ENCODE measurements around the gene CDC27. TPM values are rescaled to one million over a fixed set of nuclear protein-coding genes. Genes with fewer than 3 reads are reported as not detected.
"Not testable (repeated sequence)": the region's sequence is repeated elsewhere in the genome, so short reads cannot be mapped to it uniquely, and the experiment has no call there.

Gene CDC27
- total RNA-seq, 1 experiment from 2014 or later = 95.9 TPM

DNA sequence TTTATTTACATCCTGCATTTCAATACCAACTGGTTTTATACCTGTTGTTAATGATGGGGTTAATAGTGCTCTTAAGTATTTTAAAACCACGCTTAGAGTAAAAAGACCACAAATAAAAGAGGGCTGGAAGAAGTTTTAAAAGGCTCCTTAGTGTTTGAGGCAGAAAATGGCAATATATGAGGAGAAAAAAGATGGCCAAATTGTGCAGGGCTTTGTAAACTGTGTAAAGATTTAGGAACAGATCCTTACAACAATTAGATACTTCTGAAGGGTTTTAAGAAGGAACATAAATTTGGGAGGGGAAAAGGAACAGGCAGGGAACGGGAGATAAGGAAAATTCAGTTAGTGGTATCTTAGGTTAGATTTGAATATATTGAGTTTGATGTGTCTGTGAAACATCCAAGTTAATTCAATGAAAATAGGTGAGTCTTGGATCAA, 12.7 kb downstream of the CDC27 start:
- Histone ChIP-seq H3K4me1 (ENCODE audit: insufficient read depth, low read length, poor library complexity, severe bottlenecking) (no peaks in the 10 kb centered on the region), H3K27ac (ENCODE audit: low read depth, low read length, poor library complexity, severe bottlenecking) (no peak overlapping the region), H3K4me3 (ENCODE audit: low read depth, low read length, poor library complexity, severe bottlenecking) (no peak overlapping the region), H3K27me3 (replicated peaks; ENCODE audit: insufficient read depth, low read depth, low read length, poor library complexity) (no peaks in the 10 kb centered on the region), H3K9me3 (ENCODE audit: low read depth, low read length, poor library complexity, severe bottlenecking) (no peaks in the 10 kb centered on the region), H3K36me3 (ENCODE audit: insufficient read depth, low read length, poor library complexity, severe bottlenecking) (peaks cover 6% of the 10 kb centered on the region)
- TF ChIP-seq, protein P1, sequence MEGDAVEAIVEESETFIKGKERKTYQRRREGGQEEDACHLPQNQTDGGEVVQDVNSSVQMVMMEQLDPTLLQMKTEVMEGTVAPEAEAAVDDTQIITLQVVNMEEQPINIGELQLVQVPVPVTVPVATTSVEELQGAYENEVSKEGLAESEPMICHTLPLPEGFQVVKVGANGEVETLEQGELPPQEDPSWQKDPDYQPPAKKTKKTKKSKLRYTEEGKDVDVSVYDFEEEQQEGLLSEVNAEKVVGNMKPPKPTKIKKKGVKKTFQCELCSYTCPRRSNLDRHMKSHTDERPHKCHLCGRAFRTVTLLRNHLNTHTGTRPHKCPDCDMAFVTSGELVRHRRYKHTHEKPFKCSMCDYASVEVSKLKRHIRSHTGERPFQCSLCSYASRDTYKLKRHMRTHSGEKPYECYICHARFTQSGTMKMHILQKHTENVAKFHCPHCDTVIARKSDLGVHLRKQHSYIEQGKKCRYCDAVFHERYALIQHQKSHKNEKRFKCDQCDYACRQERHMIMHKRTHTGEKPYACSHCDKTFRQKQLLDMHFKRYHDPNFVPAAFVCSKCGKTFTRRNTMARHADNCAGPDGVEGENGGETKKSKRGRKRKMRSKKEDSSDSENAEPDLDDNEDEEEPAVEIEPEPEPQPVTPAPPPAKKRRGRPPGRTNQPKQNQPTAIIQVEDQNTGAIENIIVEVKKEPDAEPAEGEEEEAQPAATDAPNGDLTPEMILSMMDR (conservative IDR thresholded peaks at IDR 0.05; ENCODE audit: low read depth, low read length) = no peak
- TF ChIP-seq EZH2 (IDR thresholded peaks at IDR 0.05; ENCODE audit: borderline replicate concordance, low read depth, low read length, poor library complexity, severe bottlenecking) = no peak
- ChIA-PET CTCF (no interaction called here), POLR2A (ENCODE audit: low non-redundant PET) (no interaction called here)
- intact Hi-C loops (cut with micrococcal nuclease; ENCODE audit: unreplicated experiment) = no loop called here
- DNase-seq (ENCODE audit: low spot score) = no peak
- BruUV-seq (replicated peaks) = no TSS peak

DNA sequence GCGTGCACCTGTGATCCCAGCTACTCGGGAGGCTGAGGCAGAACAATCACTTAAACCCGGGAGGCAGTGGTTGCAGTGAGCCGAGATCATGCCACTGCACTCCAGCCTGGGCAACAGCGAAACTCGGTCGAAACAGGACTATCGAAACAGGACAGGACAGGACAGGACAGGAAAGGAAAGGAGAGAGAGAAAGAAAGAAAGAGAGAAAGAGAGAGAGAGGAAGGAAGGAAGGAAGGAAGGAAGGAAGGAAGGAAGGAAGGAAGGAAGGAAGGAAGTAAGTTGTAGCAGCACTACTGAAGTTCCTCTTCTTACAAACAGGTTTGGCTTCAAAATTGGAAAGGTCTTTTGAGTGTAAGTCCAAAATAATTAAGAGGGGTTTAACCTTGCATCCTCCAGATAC, 14.3 kb downstream of the CDC27 start:
- H3K36me3 ChIP-seq (ENCODE audit: insufficient read depth, low read length, poor library complexity, severe bottlenecking); H3K4me3 ChIP-seq (ENCODE audit: low read depth, low read length, poor library complexity, severe bottlenecking); intact Hi-C loops (cut with micrococcal nuclease; ENCODE audit: unreplicated experiment); H3K27ac ChIP-seq (ENCODE audit: low read depth, low read length, poor library complexity, severe bottlenecking); POLR2A ChIA-PET (ENCODE audit: low non-redundant PET); BruUV-seq (replicated peaks); H3K27me3 ChIP-seq (replicated peaks; ENCODE audit: insufficient read depth, low read depth, low read length, poor library complexity); CTCF ChIA-PET; H3K9me3 ChIP-seq (ENCODE audit: low read depth, low read length, poor library complexity, severe bottlenecking); H3K4me1 ChIP-seq (ENCODE audit: insufficient read depth, low read length, poor library complexity, severe bottlenecking); DNase-seq (ENCODE audit: low spot score): not testable (repeated sequence)

DNA sequence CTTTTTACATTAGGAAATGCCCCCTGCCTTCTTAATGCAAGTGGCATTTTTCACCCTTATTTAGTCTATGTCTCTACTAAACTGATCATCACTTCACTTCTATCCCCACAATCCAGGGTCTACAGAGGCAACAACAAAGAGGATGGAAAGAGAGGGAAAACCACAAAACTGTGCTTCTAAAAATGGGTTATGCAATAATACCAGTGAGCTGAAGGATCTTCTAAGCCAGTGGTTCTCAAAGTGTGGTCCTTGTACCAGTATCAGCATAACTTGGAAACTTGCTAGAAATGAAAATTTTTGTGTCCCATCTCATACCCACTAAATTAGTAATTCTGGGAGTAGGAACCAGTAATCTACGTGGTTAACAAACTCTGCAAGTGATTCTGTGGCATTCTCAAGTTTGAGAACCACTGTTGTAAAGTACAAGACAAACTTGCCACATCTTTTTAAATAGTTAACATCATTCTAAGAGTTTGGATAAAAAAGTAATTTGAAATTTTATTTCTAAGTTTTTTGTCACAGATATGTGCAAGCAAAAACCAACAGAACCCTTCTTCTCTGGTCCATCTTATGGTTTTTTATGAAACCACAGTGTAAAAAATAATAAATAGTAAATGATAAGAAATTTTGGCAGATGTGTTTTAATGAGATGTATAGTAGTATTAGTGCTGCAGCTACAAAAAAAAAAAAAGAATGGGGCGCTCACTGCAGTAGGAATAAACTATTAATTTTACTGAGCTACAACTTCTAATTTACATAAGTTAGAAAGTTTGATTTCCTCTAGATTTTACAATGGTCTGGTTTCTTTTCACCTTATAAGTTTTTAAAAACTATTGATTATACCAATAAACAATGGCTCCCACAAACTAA, 16.2 kb downstream of the CDC27 start:
- no peak for DNase-seq (ENCODE audit: low spot score)
- Histone ChIP-seq H3K36me3 (ENCODE audit: insufficient read depth, low read length, poor library complexity, severe bottlenecking) (peaks cover 14% of the 10 kb centered on the region), H3K27me3 (replicated peaks; ENCODE audit: insufficient read depth, low read depth, low read length, poor library complexity) (no peaks in the 10 kb centered on the region), H3K4me1 (ENCODE audit: insufficient read depth, low read length, poor library complexity, severe bottlenecking) (no peaks in the 10 kb centered on the region), H3K9me3 (ENCODE audit: low read depth, low read length, poor library complexity, severe bottlenecking) (no peaks in the 10 kb centered on the region), H3K4me3 (ENCODE audit: low read depth, low read length, poor library complexity, severe bottlenecking) (no peak overlapping the region), H3K27ac (ENCODE audit: low read depth, low read length, poor library complexity, severe bottlenecking) (no peak overlapping the region)
- ChIA-PET CTCF (no interaction called here), POLR2A (ENCODE audit: low non-redundant PET) (no interaction called here)
- intact Hi-C loops (cut with micrococcal nuclease; ENCODE audit: unreplicated experiment) = no loop called here
- no peak for TF ChIP-seq EZH2 (IDR thresholded peaks at IDR 0.05; ENCODE audit: borderline replicate concordance, low read depth, low read length, poor library complexity, severe bottlenecking)
- TF ChIP-seq, protein P1 (conservative IDR thresholded peaks at IDR 0.05; ENCODE audit: low read depth, low read length) = no peak
- no TSS peak for BruUV-seq (replicated peaks)

DNA sequence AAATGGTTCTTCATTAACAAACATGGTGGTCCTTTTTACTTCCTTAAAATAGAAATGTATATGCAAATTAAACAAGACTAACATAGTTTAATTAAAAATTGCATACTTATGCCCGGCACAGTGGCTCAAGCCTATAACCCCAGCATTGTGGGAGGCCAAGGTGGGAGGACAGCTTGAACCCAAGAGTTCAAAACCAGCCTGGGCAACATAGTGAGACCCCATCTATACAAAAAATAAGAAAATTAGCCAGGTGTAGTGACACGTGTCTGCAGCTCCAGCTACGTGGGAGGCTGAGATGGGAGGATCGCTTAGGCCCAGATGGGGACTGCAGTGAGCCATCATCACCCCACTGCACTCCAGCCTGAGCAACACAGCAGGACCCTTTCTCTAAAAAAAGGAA, 18.4 kb downstream of the CDC27 start:
- intact Hi-C loops (cut with micrococcal nuclease; ENCODE audit: unreplicated experiment) = no loop called here
- no peaks in the 10 kb centered on the region for H3K9me3 ChIP-seq (ENCODE audit: low read depth, low read length, poor library complexity, severe bottlenecking)
- ChIA-PET CTCF (no interaction called here), POLR2A (ENCODE audit: low non-redundant PET) (no interaction called here)
- BruUV-seq (replicated peaks) = no TSS peak
- H3K4me3 ChIP-seq (ENCODE audit: low read depth, low read length, poor library complexity, severe bottlenecking) = no peak overlapping the region
- H3K4me1 ChIP-seq (ENCODE audit: insufficient read depth, low read length, poor library complexity, severe bottlenecking) = no peaks in the 10 kb centered on the region
- TF ChIP-seq, protein P1 (conservative IDR thresholded peaks at IDR 0.05; ENCODE audit: low read depth, low read length) = no peak
- TF ChIP-seq EZH2 (IDR thresholded peaks at IDR 0.05; ENCODE audit: borderline replicate concordance, low read depth, low read length, poor library complexity, severe bottlenecking) = no peak
- H3K27ac ChIP-seq (ENCODE audit: low read depth, low read length, poor library complexity, severe bottlenecking) = no peak overlapping the region
- no peaks in the 10 kb centered on the region for H3K27me3 ChIP-seq (replicated peaks; ENCODE audit: insufficient read depth, low read depth, low read length, poor library complexity)
- peaks cover 22% of the 10 kb centered on the region for H3K36me3 ChIP-seq (ENCODE audit: insufficient read depth, low read length, poor library complexity, severe bottlenecking)
- no peak for DNase-seq (ENCODE audit: low spot score)

DNA sequence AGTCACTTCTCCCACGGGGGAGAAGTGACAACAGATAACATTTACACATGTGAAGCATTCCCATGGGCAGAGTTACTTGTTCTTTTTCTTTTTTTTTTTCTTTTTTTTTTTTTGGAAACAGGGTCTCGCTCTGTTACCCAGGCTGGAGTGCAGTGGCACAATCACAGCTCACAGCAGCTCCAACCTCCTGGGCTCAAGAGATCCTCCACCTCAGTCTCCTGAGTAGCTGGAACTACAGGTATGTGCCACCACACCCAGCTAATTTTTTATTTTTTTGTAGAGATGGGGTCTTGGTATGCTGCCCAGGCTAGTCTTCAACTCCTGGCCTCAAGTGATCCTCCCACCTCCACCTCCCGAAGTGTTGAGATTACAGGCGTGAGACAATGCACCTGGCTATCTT, 20.2 kb downstream of the CDC27 start:
- H3K36me3 ChIP-seq (ENCODE audit: insufficient read depth, low read length, poor library complexity, severe bottlenecking) = peaks cover 22% of the 10 kb centered on the region
- intact Hi-C loops (cut with micrococcal nuclease; ENCODE audit: unreplicated experiment); BruUV-seq (replicated peaks); H3K4me3 ChIP-seq (ENCODE audit: low read depth, low read length, poor library complexity, severe bottlenecking); H3K27ac ChIP-seq (ENCODE audit: low read depth, low read length, poor library complexity, severe bottlenecking); DNase-seq (ENCODE audit: low spot score); CTCF ChIA-PET; H3K27me3 ChIP-seq (replicated peaks; ENCODE audit: insufficient read depth, low read depth, low read length, poor library complexity); H3K9me3 ChIP-seq (ENCODE audit: low read depth, low read length, poor library complexity, severe bottlenecking); POLR2A ChIA-PET (ENCODE audit: low non-redundant PET); H3K4me1 ChIP-seq (ENCODE audit: insufficient read depth, low read length, poor library complexity, severe bottlenecking): not testable (repeated sequence)
